CD4-positive, alpha-beta T cell treated with Interleukin-6 at 100 ng/mL for 8 hours (primary cell): ENCODE measurements around the gene PRDM2.

Experiments
- DNase-seq: peaks from one replicate; pipeline ENCODE4 v3.0.0-alpha.2; 2020; ENCODE audit warnings: mixed read lengths, low spot score

PRDM2 gene

DNA sequence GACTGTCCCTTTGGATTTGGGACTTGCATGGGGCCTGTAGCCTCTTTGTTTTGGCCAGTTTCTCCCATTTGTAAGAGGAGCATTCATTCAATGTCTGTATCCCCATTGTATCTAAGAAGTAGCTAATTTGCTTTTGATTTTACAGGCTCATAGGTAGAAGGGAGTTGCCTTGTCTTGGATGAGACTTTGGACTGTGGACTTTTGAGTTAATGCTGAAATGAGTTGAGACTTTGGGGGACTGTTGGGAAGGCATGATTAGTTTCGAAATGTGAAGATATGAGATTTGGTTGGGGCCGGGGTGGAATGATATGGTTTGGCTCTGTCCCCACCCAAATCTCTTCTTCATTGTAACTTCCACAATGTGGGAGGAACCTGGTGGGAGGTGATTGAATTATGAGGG lies 151.7 kb downstream of the PRDM2 start:
- DNase-seq: no peak

DNA sequence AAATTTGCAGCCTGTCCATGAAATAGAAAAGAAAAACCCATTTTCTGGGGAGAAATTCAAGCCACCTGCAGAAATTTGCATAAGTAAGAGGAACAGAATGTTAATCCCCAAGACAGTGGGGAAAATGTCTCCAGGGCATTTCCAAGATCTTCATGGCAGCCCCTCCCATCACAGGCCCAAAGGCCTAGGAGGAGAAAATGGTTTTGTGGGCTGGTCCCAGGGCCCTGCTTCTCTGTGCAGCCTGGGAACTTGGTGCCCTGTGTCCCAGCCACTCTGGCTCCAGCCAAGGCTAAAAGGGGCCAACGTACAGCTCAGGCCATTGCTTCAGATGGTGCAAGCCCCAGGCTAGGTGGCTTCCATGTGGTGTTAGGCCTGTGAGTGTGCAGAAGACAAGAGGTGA lies 155.6 kb downstream of the PRDM2 start:
- no peak for DNase-seq

DNA sequence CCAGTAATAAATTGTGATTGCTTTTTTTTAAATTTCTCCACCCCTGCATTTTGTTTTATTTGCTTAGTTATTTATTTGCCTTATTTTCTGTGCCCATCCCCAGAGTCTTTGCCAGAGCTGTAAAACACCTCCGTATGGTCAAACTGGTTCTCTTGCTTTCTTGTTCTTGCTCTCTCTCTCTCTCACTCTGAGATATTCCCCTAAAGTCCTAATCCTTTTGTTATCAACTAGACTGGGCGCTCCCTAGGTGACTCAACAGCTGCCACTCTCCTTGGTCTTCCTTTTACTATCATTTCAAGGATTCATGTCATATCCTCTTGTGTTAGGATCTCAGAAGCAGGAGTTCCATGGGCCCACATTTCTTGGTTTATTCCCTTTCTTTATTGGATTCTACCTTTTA lies 160.0 kb downstream of the PRDM2 start:
- DNase-seq: no peak

DNA sequence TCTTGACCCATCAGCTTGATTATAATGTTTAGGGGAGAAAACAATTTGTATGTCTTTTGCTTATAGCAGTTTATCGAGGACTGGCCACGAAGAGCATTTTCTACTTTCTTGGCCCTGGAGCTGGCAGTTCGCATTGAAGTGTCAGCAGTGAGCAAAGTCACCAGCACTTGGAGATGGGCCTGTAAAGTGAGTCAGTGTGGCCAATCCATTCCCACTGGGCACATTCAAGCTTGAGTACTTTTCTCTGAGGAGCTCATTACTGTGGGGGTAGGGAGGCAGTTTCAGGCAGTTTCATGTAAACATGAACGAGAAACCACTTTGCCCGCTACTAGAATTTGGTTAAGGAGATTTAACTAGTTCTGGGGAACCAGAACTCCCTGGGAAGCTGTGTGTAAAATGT lies 164.8 kb downstream of the PRDM2 start:
- no peak for DNase-seq

DNA sequence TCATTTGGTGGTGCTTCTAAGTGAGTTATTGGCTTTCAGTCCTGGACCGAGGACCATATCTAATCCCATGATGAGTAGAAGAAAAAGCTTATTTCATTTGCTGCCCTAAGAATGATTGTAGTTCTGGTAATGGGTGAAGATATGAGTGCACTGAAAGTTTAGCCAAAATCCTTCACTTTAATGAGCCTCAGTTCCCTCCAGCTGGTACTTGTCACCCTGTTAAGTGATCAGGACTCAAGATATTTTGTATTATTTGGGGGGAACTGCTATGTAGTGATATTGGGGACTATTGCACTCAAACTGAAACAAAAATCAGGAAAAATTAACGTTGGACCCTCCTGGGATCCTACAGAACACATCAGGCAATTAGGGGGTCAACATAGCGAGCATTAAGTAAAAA lies 165.9 kb downstream of the PRDM2 start:
- DNase-seq: no peak

DNA sequence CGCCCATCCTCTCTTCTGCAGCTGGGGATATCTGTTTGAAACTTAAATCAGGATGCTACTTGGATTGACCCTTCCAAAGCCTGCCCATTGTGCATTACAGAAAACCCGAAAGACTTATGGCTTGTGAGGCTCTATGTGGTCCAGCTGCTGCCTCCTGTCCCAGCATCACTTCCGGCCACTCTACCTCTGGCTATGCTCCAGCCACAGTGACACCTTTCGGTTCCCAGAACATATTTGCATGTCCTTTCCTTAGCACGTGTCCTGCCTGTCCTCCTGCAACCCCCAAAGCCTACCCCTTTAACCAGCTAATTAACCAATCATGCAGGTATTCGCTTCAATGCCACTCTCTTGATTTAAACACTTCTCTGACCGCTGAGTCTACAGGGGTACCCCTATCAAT lies 167.6 kb downstream of the PRDM2 start:
- DNase-seq: no peak

DNA sequence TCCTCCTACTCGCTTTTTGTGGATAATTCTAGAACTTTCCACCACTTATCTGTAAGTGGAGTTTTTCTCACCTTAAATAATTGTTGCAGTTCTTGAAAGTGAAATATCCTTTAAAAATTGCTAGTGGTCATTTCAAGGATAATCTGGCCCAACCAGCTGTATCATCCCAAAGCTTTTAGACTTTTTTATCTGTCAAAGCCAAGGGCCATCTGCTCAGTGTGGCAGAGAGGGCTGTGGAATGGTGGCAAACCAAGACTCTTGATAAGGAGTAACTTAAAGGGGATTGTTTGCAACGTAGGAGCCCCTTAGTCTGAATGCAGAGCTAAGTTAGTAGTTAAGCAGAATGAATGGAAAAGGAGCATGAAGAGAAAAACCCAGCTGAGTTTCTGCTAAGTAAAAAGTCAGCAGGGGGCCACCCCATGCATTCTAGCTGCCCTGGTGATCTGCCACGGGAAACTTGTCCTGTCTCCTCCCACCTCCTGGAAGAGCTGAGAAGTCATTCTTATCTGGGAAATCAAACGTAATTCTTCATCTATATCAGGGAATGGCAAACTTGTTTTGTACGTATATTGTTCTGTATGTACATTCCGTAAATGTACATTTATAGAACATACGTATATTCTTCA lies 169.3 kb downstream of the PRDM2 start:
- DNase-seq: no peak

DNA sequence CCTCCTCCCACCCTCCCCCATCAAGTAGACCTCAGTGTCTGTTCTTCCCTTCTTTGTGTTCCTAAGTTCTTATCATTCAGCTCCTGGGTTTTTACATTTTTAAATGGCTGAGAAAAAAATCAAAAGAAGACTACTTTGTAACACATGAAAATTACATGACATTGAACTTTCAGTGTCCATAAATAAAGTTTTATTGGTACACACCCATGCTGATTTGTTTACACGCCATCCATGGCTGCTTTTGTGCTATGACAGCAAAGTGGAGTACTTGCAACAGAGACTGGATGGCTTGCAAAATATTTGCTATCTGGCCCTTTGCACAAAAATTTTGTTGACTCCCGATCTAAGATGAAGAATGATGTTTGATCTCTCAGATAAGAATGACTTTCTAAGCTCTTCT lies 171.4 kb downstream of the PRDM2 start:
- DNase-seq: no peak

DNA sequence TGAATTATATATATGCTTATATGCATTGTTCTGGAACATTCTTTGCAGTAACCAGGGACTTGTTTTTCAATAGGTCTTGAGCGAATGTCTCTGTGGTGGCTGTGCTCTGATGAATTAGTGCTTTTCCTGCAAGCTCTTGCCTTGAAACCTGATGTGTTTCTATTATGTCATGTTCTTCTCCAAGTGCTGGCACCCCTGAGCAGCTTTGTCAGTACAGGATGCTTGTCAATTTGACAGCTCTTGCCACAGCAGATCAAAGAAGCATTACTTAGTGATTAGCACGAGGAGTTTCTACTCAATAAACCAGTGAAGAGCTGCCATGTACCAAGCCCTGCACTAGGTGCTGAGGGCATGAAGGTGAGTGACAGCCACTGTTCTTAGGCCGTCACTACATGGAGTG lies 171.9 kb downstream of the PRDM2 start:
- no peak for DNase-seq

DNA sequence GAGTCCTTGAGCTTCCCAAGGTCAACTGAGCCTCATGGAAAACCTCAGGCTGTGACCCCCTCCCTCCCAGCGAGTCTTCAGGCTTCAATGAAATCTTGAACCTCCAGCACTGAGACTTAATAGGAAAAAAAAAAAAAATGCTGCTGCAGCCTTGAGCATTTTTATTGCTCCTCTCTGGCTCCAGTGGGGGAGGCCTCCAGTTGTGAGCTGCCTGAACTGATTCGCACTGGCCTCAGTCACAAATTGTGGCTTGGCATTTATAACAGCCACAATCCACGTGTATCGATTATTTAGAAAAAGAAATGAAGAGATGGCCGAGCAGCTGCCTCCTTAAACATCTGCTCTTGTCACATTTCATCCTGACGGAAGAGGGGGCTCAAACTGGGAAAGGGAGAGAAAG lies 173.0 kb downstream of the PRDM2 start:
- no peak for DNase-seq
